Ramos (cell line): ENCODE results near the gene ADCY1.

Source experiments
- in situ Hi-C: fragments of 300-500 bp; cut with MboI; formaldehyde crosslinking; loops from one replicate; pipeline ENCODE4 v1.14.3; 2022; ENCODE audit warnings: low sequenced_read_pairs; ENCODE audit not compliant: unreplicated experiment

The ADCY1 gene

DNA sequence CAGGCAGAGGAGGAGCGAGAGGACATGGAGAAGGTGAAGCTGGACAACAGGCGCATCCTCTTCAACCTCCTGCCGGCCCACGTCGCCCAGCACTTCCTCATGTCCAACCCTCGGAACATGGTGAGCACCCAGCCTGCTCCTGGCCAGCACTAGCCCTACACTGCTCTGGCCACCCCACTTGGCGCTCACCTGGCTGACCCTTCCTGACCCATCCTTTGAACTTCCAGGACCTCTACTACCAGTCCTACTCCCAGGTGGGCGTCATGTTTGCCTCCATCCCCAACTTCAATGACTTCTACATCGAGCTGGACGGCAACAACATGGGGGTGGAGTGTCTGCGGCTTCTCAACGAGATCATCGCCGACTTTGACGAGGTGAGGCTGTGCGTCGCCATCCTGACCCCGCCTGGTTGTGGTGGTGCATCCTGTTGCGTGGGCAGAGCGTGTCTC, 129.2 kb downstream of the ADCY1 start:
- in situ Hi-C loops = no loop called here

DNA sequence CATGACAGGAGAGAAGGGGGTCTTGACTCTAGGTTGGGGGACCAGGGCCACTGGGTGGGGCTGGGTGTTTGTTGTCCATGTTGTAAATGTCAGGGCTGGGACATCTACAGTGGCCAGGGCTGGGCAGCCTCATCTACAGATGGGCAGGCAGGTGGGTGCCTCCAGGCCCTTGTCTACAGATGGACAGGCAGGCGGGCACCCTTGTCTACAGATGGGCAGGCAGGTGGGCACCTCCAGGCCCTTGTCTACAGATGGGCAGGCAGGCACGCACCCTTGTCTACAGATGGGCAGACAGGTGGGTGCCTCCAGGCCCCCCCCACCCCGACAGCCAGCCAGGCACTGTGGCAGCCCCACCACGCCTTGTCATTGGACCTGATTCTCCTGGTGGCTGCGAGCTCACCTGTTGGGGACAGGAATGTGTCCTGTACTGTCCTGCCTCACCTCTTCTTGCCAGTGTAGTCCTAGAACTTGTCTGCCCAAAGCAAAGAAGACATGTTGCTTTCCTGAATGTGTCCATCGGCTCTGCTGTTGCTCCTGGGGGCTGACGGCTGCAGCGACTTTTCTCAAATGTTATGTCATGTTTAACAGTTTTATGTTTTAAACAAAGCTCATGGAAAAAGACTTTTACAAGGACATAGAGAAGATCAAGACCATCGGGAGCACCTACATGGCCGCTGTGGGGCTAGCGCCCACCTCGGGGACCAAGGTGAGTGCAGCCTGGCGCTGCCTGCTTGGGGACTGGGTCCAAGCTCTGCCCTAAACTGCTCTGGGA, 129.9 kb downstream of the ADCY1 start:
- in situ Hi-C loops = no loop called here

DNA sequence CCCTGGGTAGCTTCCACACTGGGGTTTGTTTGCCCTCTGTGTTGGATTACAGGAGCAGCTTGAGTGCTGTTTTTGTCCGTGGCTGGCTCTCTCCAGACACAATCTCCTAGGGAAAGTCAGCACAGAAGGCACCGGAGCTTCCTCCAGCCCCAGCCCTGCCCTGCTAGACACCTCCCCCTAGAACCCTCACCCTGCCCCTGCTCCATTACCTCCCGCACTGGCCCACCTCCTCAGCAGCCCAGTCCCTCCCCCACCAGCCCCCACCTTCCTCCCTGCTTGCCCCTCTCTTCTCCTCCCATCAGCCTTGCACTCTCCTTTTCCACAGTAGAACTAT, 130.5 kb downstream of the ADCY1 start:
- in situ Hi-C loops = no loop called here

DNA sequence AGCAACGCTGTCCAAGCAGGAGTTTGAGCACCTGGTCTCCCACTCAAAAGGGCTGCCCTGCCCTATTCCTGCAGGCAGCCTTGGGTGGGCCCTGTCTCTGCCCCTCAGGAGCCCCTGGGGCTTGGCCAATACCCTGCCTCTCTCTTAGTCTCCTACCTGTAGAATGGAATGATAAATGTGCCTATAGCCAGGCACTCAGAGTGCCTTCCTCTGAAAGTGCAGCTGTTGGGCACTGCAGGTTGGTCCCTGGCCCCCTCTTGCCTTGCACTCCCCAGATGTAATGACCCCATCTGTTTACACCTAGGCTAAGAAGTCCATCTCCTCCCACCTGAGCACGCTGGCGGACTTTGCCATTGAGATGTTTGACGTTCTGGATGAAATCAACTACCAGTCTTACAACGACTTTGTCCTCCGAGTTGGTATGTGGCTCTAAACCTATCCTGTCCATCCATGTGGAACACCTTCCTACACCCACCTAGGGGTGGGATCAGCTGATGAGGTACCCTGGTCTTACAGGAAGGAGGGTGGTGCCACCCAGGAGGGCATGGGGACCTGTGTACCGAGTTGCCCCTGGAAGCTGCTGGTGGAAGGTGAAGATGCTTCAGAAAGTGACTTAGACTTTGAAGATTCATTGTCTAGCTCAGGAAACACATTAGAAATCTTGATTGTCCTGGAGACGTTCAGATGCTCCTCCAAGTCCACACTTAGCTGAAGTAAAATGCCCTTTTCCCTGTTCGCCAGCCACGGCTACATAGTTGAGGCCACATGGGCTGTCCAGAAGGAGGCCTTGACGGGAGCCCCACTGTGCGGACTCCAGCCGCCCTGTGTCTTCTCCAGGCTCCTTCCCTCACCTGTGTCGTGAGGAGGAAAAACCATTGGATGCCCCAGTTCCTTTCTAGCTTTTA, 134.1 kb downstream of the ADCY1 start:
- in situ Hi-C loops = no loop called here

DNA sequence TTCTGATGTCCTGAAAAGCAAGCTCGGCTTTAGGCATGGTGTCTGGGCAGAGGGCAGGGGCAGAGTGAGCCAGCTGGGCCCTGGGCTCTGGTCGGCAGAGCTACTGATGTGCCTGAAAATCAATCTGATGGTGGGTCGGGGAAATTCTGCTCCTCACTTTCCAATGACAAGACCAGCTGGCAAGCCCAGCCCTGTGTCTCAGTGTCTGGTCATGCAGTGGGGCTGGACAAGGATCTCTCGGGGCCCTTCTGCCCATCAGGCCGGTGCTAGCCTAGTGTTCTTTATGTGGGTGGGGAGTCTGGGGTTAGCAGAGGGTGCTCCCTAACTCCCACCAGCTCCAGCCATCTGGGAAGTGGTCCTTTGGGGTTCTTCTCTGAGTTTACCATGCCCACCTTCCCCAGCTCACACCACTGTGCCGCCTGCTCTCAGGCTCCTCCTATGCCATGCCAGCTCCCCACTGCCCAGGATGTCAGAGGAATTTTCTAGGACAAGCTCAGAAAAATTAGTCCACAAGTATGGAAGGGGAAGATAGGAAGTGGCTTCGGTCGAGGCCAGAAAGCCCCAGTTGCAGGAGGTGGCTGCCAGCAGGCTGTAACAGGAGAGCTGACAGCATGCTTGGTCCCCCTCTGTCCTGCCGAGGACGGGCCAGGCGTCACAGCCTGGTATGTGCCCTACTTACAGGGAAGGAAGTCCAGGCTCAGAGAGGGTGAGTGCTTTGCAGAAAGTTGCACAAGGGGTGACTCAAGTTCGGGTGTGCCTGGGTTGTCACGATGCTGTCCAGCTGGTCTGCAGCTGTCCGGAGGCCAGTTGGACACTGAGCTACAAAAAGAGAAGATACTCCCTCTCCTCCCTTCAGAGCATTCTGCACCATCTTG, 135.2 kb downstream of the ADCY1 start:
- in situ Hi-C loops = no loop called here

DNA sequence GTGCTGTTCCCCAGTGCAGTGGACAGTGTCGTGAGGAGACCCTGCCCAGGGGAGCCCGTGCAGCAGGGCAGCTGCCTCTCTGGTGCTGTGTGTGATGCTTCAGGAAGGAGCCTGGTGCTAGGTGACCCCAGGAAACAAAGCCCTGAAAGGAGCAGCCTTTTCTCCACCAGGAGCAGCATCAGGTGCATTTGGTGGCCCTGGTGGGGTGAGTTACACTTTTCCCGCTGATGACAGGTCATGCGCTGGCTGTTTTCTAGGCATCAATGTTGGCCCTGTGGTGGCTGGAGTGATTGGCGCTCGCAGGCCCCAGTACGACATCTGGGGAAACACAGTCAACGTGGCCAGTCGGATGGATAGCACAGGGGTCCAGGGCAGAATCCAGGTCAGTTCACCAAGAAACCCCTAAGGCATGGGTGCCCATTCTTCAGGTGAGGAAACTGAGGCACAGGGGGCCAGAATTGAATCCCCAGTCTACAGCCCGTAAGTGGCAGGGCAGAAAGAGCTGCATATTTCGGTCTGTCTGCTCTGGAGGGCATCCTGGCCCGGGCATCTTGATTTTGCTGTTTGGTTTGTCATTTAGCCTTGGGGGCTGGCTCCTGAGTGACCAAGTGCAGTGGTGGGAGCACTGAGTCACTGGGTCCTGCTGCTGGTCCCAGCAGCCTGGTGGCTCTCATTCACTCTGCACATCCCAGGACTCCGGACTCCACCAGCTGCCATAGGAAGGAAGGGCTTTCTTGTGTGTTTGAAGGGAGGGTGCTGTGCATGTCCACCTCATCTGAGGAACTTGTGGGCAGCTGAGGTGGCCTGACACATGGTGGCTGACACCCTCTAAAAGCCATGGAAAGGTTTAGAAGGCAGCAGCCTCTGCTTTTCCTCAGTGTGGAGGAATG, 136.3 kb downstream of the ADCY1 start:
- in situ Hi-C loops = no loop called here

DNA sequence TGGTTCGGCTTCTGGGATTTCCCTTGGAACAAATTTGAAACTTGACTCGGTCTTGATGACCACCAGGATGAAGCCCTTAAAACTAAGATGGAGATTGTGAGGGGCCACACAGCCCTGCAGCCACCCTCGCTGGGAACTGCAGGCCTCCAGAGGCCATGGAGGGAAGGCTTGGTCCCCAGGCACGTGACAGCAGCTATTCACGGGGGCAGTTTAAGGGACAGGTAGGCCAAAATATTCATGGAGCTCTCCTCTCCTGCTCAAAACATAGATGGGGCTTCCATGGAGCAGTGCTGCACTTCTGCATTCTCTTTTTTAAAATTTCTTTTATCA, 137.0 kb downstream of the ADCY1 start:
- in situ Hi-C loops = no loop called here

DNA sequence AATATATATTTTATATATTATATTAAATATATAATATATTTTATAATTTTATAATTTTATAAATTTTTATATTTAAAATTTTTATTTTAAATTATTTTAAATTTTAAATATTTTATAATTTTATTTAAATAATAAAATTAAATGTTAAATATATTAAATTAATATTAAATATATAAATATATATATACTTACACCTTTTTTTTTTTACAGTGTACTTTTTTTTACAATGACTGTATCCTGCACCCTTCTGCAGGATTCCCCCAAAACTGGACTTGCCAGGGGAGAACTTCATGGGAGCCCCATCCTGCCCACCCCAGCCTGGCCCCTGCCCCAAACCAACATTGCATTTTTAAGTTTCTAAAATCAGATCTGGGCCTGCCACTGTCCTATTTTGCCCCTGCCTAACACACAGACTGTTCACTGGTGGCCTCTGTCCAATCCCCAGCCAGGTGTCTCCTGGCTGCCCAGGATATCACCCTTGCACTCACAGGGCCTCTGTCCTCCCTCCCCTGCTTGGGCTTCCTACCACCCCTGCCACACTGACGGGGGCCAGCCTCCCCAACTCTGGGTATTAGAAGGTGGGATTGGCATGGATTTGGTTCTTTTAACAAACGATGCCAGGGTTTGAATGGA, 138.0 kb downstream of the ADCY1 start:
- in situ Hi-C loops = no loop called here

DNA sequence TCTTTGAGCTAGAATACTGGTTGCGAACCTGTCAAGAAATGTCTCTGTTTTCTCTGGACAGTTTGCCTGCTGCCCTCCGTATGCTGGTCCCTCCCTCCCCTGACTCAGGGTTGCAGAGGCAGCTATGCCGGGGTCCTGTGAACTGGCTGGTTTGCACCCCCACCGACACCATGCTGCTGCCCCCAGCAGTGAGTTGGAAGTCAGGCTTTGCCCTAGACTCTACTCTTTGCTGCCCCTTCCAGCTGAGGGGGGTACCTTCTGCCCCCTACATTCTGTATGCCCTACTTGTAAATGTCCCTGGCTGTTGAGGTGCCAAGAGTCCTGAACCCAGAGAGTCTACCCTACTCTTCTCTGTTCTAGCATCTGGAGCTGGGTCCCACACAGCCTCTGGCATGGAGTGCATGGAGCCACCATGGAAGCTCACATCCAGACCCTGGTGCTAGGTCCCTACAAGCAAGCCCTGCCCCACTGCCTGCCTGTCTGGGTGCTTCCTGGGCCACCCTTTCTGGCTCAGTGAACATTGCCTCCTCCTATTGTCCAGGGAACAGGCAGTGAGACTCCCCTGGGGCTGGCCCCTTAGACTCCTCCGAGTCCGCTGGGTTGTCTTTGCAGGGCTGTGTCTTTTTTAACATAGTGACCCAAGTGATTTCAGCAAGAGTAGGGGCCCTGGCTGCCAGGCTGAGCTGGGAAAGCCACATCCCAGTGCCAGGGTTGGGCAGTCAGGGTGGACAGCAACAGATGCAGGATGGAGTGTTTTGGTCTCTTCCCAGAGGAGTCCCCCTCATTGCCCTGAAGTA, 138.9 kb downstream of the ADCY1 start:
- in situ Hi-C loops = no loop called here

DNA sequence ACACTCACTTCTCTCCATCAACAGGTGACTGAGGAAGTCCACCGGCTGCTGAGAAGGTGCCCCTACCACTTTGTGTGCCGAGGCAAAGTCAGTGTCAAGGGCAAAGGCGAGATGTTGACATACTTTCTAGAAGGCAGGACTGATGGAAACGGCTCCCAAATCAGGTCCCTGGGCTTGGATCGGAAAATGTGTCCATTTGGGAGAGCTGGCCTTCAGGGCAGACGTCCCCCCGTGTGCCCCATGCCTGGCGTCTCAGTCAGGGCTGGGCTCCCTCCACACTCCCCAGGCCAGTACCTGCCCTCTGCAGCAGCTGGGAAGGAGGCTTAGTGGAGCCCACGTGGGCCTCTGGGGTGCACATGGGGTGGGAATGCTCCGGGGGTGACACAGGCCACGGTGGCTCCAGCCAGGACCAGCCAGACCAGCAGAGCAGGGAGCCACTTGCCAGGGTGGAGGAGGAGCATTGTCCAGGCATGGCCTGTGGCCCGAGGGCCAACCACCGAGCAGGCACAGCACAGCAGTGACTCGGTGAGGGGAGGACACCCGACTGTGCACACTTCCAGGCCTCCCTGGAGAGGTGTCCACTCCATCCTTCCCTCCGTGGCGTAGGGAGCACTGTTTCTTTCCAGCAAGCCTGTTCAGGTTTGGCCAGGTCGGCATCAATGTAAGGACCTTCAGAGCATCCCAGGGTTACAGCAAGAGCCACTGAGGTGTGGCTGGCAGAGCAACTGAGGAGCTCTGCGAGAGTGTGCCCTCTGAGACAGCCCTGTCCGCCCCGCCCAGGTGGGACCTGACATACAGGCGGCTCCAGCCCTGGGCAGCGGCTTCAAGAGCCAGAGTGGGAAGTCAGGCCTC, 139.7 kb downstream of the ADCY1 start:
- in situ Hi-C loops = no loop called here

DNA sequence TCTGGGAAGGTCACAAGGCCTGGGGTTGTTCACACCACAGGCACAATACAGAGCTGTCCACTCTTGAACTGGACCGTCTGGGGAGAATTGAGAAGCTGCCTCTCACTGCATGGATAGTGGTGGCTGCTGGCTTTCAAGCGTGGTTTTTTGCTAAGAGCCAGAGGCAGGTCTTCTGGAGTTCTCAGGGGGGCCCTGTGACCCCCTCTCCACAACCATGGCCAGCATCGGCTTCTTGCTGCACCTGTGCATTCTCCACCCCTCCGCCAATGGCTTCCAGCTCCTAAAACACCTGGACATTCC, 140.3 kb downstream of the ADCY1 start:
- in situ Hi-C loops = no loop called here

DNA sequence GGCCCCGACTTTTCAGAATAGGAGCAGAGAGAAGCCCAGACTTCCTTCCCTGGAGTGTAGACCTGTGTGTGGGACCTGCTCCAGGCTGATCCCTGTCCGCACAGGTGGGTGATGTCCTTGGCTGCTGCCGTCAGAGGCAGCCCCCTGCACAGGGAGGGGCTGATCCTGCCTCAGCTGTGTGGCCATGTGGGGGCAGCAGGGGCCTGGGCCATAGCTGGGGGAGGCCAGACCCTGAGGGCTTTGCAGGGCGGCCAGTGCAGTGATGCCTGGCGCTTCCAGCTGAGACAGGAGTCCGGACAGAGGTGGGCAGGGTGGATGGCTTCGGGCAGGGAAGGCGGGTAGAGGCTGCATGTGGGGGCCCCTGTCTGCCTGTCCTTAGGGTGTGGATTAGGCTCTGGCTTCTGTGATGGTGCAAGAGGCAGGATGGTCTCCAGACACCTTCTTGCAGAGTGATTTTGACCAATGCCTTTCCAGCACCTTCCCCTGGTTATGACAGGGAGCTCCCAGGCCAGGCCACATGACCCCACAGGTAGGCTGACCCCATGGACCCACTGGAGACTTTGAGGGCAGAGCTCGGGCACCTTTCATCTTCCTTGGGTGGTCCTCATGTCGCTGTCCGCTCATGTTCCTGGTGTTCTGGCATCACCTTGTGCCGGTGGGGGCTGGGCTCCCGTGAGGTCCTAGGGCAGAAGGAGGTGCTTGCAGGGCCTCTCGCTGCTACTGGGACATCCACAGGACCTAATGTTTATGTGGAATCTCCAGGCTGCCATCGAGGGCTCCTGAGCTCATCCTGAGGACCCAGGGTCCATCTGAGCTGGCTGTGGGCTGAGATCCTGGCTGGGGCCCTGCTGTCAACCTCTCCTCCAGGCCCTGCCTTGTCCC, 141.5 kb downstream of the ADCY1 start:
- in situ Hi-C loops = no loop called here

DNA sequence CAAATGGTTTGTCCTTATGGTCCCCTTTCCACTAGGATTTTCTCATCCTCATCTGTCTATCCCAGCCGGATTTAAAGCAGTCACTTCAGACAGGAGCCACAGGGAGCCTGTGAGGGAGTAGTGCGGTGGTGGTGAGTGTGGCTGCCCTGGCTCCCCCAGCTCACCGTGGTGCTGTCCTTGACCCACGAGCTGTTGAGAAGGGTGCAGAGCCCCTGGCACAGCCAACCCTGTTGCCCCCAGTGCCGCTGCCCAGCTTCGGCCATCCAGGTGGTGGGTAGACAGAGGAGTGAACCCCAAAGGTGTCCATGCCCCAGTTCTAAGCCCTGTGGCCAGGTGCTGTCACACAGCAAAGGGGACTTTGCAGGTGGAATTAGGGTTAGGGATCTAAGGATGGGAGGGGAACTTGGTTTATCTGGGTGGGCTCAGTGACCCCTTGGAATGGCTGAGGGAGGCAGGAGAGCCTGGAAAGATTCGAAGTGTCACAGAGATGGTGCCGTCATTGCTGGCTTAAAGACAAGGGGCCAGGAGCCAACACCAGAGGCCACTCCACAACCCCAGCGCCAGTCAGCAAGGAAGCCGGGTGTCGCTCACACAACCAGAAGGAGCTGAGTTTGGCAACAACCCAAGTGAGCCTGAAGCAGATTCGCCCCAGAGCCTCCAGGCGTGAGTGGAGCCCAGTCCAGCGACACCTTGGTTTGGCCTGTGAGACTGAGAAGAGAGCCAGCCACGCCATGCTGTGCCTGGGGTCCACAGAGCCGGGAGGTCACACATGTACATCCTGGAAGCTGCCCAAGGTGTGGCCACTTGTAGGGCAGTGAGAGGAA, 142.4 kb downstream of the ADCY1 start:
- in situ Hi-C loops = no loop called here

DNA sequence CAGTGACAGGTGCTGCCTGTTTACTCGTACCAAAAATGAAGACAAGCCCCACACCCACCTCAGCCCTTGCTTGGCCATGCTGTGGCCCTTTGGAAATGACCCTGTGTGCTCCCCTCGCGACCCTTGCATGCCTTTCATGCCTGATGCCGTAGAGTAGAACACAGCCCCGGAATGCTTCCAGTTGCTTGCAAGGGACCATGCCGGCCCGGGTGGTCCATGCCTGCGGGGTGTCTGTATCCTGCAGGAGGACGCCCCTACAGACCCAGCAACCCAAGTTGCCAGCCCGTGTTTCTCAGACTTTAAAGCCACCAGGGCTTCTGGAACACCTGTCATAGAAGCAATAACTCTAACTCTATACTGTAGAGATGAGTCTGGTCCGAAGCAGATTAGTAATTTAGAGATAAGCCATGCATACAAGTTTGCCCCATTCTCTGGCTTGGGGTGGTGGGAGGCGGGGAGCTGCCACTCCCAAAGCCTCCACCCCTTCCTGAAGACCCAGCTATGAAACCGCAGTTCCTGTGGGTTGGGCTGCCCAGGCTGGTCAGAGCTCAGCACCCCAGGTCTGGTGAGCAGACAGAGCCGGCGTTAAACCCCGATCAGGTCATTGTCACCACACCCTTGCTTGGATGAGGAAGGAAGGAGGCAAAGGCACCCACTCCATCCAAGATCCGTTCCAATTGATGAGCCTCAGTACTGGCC, 143.5 kb downstream of the ADCY1 start:
- in situ Hi-C loops = no loop called here

DNA sequence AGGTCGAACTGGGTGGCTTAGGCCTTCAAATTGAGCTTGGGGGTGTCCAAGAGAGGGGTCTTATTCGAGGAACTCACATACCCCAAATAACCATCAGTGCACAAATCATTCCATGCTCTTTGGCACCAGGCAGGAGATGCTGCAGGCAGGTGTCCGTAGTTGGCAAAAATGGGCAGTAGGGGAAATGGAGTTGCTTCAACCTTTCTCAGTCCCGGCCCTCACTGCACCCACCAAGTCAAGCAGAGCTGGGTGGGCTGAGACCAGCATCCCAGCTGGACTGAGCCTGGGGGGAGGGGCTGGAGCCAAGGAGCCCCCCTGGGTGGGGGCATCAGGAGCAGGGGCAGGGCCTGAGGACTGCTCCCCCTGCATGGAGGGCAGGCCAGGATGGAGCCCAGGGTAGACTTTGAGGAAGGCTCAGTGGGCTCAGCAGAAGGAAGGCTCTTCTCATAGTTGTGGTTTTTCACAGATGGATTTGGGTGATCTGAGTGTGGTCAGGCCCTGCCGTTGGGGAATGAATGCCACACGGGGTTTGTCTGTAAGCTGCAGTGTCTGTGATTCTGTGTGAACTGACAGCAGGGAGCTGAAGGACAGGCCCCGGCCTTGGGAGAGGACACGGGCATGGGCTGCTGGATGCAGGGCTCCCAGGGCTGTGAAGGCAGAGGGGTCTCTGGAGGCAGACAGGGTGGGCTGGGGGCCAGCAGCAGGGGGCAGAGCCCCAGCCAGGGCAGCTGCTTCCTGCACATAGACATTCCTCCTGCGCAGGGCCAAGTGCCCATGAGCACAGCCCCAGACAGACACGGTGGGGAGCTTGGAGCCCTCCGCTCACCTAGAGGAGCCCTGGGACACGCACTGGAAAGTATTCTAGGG, 144.5 kb downstream of the ADCY1 start:
- in situ Hi-C loops = no loop called here
